WTC11 (cell line): ENCODE measurements around the gene PRELID3B.

Experiments
- CBFB ChIP-seq: sonication (generic); formaldehyde crosslinking; IDR thresholded peaks from 2 replicates; pipeline ENCODE4 v1.8.1; 2022; ENCODE audit warnings: mild to moderate bottlenecking, low read depth, missing genetic modification reagents
- ELF4 ChIP-seq: sonication (generic); formaldehyde crosslinking; IDR thresholded peaks from 2 replicates; pipeline ENCODE4 v1.8.1; 2022; ENCODE audit warnings: low read depth, mild to moderate bottlenecking, moderate library complexity, missing genetic modification reagents
- GABPB1 ChIP-seq: sonication (generic); formaldehyde crosslinking; IDR thresholded peaks from 2 replicates; pipeline ENCODE4 v1.8.1; 2023; ENCODE audit warnings: mild to moderate bottlenecking, missing genetic modification reagents
- MYBL2 ChIP-seq: sonication (generic); formaldehyde crosslinking; IDR thresholded peaks from 2 replicates; pipeline ENCODE4 v1.8.1; 2023; ENCODE audit warnings: mild to moderate bottlenecking, moderate library complexity, missing genetic modification reagents
- NR2C2 ChIP-seq: sonication (generic); formaldehyde crosslinking; IDR thresholded peaks from 2 replicates; pipeline ENCODE4 v1.8.0; 2022; ENCODE audit warnings: mild to moderate bottlenecking, missing genetic modification reagents
- NR3C1 ChIP-seq: sonication (generic); formaldehyde crosslinking; conservative IDR thresholded peaks from 2 replicates; pipeline ENCODE4 v1.8.1; 2023; ENCODE audit warnings: low read depth, mild to moderate bottlenecking, missing genetic modification reagents
- SMAD3 ChIP-seq: sonication (generic); formaldehyde crosslinking; IDR thresholded peaks from 2 replicates; pipeline ENCODE4 v1.8.0; 2022; ENCODE audit warnings: missing genetic modification reagents, mild to moderate bottlenecking, borderline replicate concordance
- TP53 ChIP-seq: sonication (generic); formaldehyde crosslinking; IDR thresholded peaks from 2 replicates; pipeline ENCODE4 v1.8.1; 2023; ENCODE audit warnings: mild to moderate bottlenecking, missing genetic modification reagents
- ZBTB21 ChIP-seq: sonication (generic); formaldehyde crosslinking; IDR thresholded peaks from 2 replicates; pipeline ENCODE4 v1.8.1; 2023; ENCODE audit warnings: mild to moderate bottlenecking, missing genetic modification reagents, borderline replicate concordance
- ZNF317 ChIP-seq: sonication (generic); formaldehyde crosslinking; IDR thresholded peaks from 2 replicates; pipeline ENCODE4 v1.8.1; 2023; ENCODE audit warnings: low read depth, mild to moderate bottlenecking, moderate library complexity, missing genetic modification reagents, borderline replicate concordance
- ZNF416 ChIP-seq: fragments of 250-450 bp; sonication (Bioruptor Pico); IDR thresholded peaks from 2 replicates; pipeline ENCODE4 v1.9.0; 2021; ENCODE audit warnings: mild to moderate bottlenecking, inconsistent platforms
- TF ChIP-seq, protein P1 (sequence below): fragments of 200-600 bp; IDR thresholded peaks from 2 replicates; pipeline ENCODE4 v1.8.0; 2022; ENCODE audit warnings: antibody characterized with exemption
- TF ChIP-seq, protein P2 (sequence below): sonication (generic); formaldehyde crosslinking; IDR thresholded peaks from 2 replicates; pipeline ENCODE4 v1.8.0; 2022; ENCODE audit warnings: mild to moderate bottlenecking, missing genetic modification reagents
- TF ChIP-seq, protein P3 (sequence below): sonication (generic); formaldehyde crosslinking; IDR thresholded peaks from 2 replicates; pipeline ENCODE4 v1.8.0; 2023; ENCODE audit warnings: missing genetic modification reagents

DNA sequence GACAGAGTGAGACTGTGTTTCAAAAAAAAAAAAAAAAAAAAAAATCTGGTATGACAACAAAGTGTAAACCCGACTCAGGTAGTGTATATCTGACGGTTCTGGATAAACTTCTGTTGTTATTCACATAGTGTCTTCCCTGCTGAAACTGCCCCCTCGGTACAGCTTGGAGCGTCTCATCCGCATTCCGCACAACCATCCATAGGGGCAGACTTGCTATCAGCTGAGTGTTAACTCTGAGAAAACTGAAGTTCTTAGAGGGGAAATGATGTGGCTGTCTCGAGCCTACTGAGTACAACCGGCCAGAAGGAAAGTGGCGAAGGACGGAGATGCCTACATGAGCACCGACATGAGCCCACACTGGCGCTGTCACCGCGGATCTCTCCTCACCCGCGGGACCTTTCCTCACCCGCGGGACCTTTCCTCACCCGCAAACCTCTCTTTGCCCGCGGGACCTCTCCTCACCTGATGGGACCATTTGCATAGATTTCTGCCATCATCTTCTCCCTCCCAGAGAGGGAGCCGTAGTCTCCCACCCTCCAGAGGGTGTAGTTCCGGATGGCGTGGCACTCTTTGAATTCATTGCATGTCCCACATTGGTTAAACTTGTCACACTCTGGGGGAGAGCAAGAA lies 45.3 kb downstream of the PRELID3B start:
- TF ChIP-seq, protein P1, sequence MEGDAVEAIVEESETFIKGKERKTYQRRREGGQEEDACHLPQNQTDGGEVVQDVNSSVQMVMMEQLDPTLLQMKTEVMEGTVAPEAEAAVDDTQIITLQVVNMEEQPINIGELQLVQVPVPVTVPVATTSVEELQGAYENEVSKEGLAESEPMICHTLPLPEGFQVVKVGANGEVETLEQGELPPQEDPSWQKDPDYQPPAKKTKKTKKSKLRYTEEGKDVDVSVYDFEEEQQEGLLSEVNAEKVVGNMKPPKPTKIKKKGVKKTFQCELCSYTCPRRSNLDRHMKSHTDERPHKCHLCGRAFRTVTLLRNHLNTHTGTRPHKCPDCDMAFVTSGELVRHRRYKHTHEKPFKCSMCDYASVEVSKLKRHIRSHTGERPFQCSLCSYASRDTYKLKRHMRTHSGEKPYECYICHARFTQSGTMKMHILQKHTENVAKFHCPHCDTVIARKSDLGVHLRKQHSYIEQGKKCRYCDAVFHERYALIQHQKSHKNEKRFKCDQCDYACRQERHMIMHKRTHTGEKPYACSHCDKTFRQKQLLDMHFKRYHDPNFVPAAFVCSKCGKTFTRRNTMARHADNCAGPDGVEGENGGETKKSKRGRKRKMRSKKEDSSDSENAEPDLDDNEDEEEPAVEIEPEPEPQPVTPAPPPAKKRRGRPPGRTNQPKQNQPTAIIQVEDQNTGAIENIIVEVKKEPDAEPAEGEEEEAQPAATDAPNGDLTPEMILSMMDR: no peak
- TF ChIP-seq ELF4 (CRISPR knock-in tag): no peak
- TF ChIP-seq, protein P2, sequence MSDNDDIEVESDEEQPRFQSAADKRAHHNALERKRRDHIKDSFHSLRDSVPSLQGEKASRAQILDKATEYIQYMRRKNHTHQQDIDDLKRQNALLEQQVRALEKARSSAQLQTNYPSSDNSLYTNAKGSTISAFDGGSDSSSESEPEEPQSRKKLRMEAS: no peak
- no peak for TF ChIP-seq SMAD3 (CRISPR knock-in tag)
- TF ChIP-seq NR3C1 (CRISPR knock-in tag): no peak
- no peak for TF ChIP-seq ZNF317 (CRISPR knock-in tag)
- no peak for TF ChIP-seq ZBTB21
- TF ChIP-seq MYBL2 (CRISPR knock-in tag): no peak
- TF ChIP-seq CBFB (CRISPR knock-in tag): no peak
- TF ChIP-seq GABPB1: no peak
- no peak for TF ChIP-seq NR2C2
- no peak for TF ChIP-seq ZNF416 (CRISPR knock-in tag)
- TF ChIP-seq, protein P3, sequence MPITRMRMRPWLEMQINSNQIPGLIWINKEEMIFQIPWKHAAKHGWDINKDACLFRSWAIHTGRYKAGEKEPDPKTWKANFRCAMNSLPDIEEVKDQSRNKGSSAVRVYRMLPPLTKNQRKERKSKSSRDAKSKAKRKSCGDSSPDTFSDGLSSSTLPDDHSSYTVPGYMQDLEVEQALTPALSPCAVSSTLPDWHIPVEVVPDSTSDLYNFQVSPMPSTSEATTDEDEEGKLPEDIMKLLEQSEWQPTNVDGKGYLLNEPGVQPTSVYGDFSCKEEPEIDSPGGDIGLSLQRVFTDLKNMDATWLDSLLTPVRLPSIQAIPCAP: no peak
- no peak for TF ChIP-seq TP53
